ENCODE measurements around the gene LDB3. TPM values are rescaled to one million over a fixed set of nuclear protein-coding genes. Genes with fewer than 3 reads are reported as not detected.

Gene LDB3
- total and polyA plus RNA-seq, 2 of the 8 experiments (the other 6 are each of a cell fraction or from before 2014, with no cell fraction given), result 0.20 to 0.43 TPM

DNA sequence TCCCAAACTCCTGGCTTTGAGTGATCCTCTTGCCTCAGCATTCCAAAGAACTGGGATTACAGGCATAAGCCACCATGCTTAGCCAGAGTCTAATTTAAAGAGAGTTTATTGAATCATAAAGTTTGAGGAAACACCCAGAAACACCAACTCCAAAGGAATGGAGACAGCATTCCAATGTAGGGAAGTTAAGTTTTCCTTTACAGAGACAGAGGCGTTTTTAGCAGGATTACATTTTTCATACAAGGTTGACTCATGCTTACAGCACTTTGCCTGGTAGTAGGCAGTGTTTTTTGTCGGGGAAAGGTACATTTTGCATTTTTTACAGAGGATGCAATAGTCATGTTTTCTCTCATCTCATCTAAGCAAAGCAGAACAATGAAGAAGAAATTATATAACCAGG, 32.9 kb upstream of the LDB3 start (continued):
- TF ChIP-seq POLR2AphosphoS5 (IDR thresholded peaks at IDR 0.05; ENCODE audit: low read depth, low read length), result no peak

Measured in H1 (cell line).